CD1c-positive myeloid dendritic cell (primary cell): Measurements from ENCODE around the gene MFAP4.
A peak's percentile ranks its signal among the peaks of the same experiment; 100 is the strongest.

Experiments
- DNase-seq: peaks from one replicate; pipeline ENCODE4 v3.0.0-alpha.2; 2016; ENCODE audit errors: extremely low spot score

The MFAP4 gene

GRCh38 chr17:19348081-19348650, 38.8 kb downstream of the MFAP4 start:
- DNase-seq, result no peak

- DNase-seq, result no peak
Observed at GRCh38 chr17:19347323-19348080, 39.5 kb downstream of the MFAP4 start.

- DNase-seq, result no peak
Observed at GRCh38 chr17:19346351-19347255, 40.4 kb downstream of the MFAP4 start.

GRCh38 chr17:19345486-19346350, 41.3 kb downstream of the MFAP4 start:
- no peak for DNase-seq

GRCh38 chr17:19345067-19345460, 41.9 kb downstream of the MFAP4 start:
- DNase-seq, result no peak

GRCh38 chr17:19344311-19345066, 42.5 kb downstream of the MFAP4 start:
- DNase-seq, result no peak

- no peak for DNase-seq
Observed at GRCh38 chr17:19343671-19344151, 43.3 kb downstream of the MFAP4 start.

GRCh38 chr17:19343256-19343630, 43.7 kb downstream of the MFAP4 start:
- no peak for DNase-seq

- DNase-seq, result no peak
Observed at GRCh38 chr17:19342611-19343255, 44.3 kb downstream of the MFAP4 start.

- no peak for DNase-seq
Observed at GRCh38 chr17:19341641-19342610, 45.1 kb downstream of the MFAP4 start.

GRCh38 chr17:19341211-19341631, 45.8 kb downstream of the MFAP4 start:
- DNase-seq, result no peak

- no peak for DNase-seq
Observed at GRCh38 chr17:19339341-19339815, 47.6 kb downstream of the MFAP4 start.

- DNase-seq, result peak; percentile 80
Observed at GRCh38 chr17:19338031-19338990, 48.7 kb downstream of the MFAP4 start.

GRCh38 chr17:19337712-19338023, 49.3 kb downstream of the MFAP4 start:
- DNase-seq, result no peak

- DNase-seq, result no peak
Observed at GRCh38 chr17:19336938-19337711, 49.9 kb downstream of the MFAP4 start.

GRCh38 chr17:19335951-19336631, 50.9 kb downstream of the MFAP4 start:
- DNase-seq, result no peak
